ENCODE data around the gene MYH9. TPM values are rescaled to one million over a fixed set of nuclear protein-coding genes. Genes with fewer than 3 reads are reported as not detected.
A peak's percentile ranks its signal among the peaks of the same experiment; 100 is the strongest.
"Not testable (repeated sequence)": the region's sequence is repeated elsewhere in the genome, so short reads cannot be mapped to it uniquely, and the experiment has no call there.

Gene MYH9
- total RNA-seq, 1 experiment from 2014 or later = 258 TPM

GRCh38 chr22:36389122-36389521 is 1.4 kb upstream of the MYH9 start:
- CTCF ChIA-PET; BruUV-seq (replicated peaks); DNase-seq (ENCODE audit: low read depth, low spot score); RAD21 ChIA-PET (ENCODE audit: low non-redundant PET in 1 of 2, low total read pairs in 2 of 2, uncharacterized antibody in 2 of 2, unreplicated experiment in 2 of 2); H3K9me3 ChIP-seq (ENCODE audit: control insufficient read depth in 1 of 2, insufficient read depth in 1 of 2, low read depth in 1 of 2, low read length in 2 of 2); H3K27me3 ChIP-seq (ENCODE audit: insufficient read depth, low read length); ATAC-seq; H3K9me2 ChIP-seq (ENCODE audit: insufficient read depth); H3K36me3 ChIP-seq (ENCODE audit: control insufficient read depth in 1 of 2, insufficient read depth in 2 of 2, low read length in 2 of 2); H3K27ac ChIP-seq (ENCODE audit: low read depth, low read length): not testable (repeated sequence)
- Histone ChIP-seq H2AFZ (ENCODE audit: low read depth, low read length, poor library complexity, severe bottlenecking) (peak overlapping the region; percentile 49), H3K79me2 (ENCODE audit: insufficient read depth, low read length) (peaks cover 36% of the 10 kb centered on the region), H3K4me1 (ENCODE audit: control insufficient read depth in 1 of 2, insufficient read depth in 2 of 2, low read length in 2 of 2) (peaks cover 27 to 36% of the 10 kb centered on the region in 2 experiments), H3K4me2 (ENCODE audit: low read length) (peak overlapping the region; percentile 69), H3K4me3 (replicated peaks in 1 of 2; ENCODE audit: low read depth in 1 of 2, low read length in 2 of 2) (peak overlapping the region in 1 of 2 experiments; percentile 51; a peak in 3 of 4 replicates), H3K9ac (ENCODE audit: low read length) (peak overlapping the region; percentile 50), H4K20me1 (ENCODE audit: insufficient read depth) (peaks cover 12% of the 10 kb centered on the region; the same call in 1 of the 2 replicates)
- POLR2A ChIA-PET = interaction anchor here (2.0 to 3.4 kb wide), 2 partner anchors 12 to 20 kb away, joined by 23 to 37 read pairs; no protein-coding TSS in a partner anchor
- intact Hi-C loops (cut with micrococcal nuclease) = loop anchor here (5.0 kb wide), 3 partner anchors 57 to 78 kb away; no protein-coding TSS in a partner anchor

- Histone ChIP-seq H3K27ac (ENCODE audit: low read depth, low read length) (peak overlapping the region; percentile 97), H3K9ac (ENCODE audit: low read length) (peak overlapping the region; percentile 87), H2AFZ (ENCODE audit: low read depth, low read length, poor library complexity, severe bottlenecking) (no peak overlapping the region), H3K9me2 (ENCODE audit: insufficient read depth) (no peaks in the 10 kb centered on the region), H3K4me1 (ENCODE audit: control insufficient read depth in 1 of 2, insufficient read depth in 2 of 2, low read length in 2 of 2) (peaks cover 36 to 49% of the 10 kb centered on the region in 2 experiments), H3K79me2 (ENCODE audit: insufficient read depth, low read length) (peaks cover 51% of the 10 kb centered on the region), H3K27me3 (ENCODE audit: insufficient read depth, low read length) (no peaks in the 10 kb centered on the region), H3K4me3 (replicated peaks in 1 of 2; ENCODE audit: low read depth in 1 of 2, low read length in 2 of 2) (peak overlapping the region; percentile 88 to 97), H3K36me3 (ENCODE audit: control insufficient read depth in 1 of 2, insufficient read depth in 2 of 2, low read length in 2 of 2) (peaks cover 1 to 5% of the 10 kb centered on the region in 2 experiments; a peak in 1 of 4 replicates), H4K20me1 (ENCODE audit: insufficient read depth) (peaks cover 12% of the 10 kb centered on the region; the same call in 1 of the 2 replicates), H3K9me3 (ENCODE audit: control insufficient read depth in 1 of 2, insufficient read depth in 1 of 2, low read depth in 1 of 2, low read length in 2 of 2) (no peaks in the 10 kb centered on the region), H3K4me2 (ENCODE audit: low read length) (peak overlapping the region; percentile 99)
- RAD21 ChIA-PET (ENCODE audit: low non-redundant PET in 1 of 2, low total read pairs in 2 of 2, uncharacterized antibody in 2 of 2, unreplicated experiment in 2 of 2) = interaction anchor here (1.3 to 1.4 kb wide), 3 partner anchors 17 to 83 kb away, joined by 3 to 9 read pairs (median 3); no protein-coding TSS in a partner anchor
- BruUV-seq (replicated peaks) = no TSS peak
- ATAC-seq (peak; percentile 12), DNase-seq (ENCODE audit: low read depth, low spot score) (no peak)
- POLR2A ChIA-PET = interaction anchor here (0.6 to 3.4 kb wide), 14 partner anchors 10 to 94 kb away, joined by 3 to 37 read pairs (median 4); partner anchors contain the start of gene TXN2
- intact Hi-C loops (cut with micrococcal nuclease) = loop anchor here (5.0 kb wide), 3 partner anchors 55 to 80 kb away; no protein-coding TSS in a partner anchor
- TF ChIP-seq POLR2AphosphoS5 (IDR thresholded peaks at IDR 0.05; ENCODE audit: low read depth, low read length) (peak; percentile 95), EZH2 (IDR thresholded peaks at IDR 0.05) (no peak), SIN3A (IDR thresholded peaks at IDR 0.05; ENCODE audit: low read depth) (peak; percentile 78; the same call in 1 of the 2 replicates), CEBPB (IDR thresholded peaks at IDR 0.05; ENCODE audit: low read depth) (no peak), POLR2A (IDR thresholded peaks at IDR 0.05; ENCODE audit: borderline replicate concordance, extremely low read depth, insufficient read depth, insufficient read length) (peak; percentile 92), ZFX (IDR thresholded peaks at IDR 0.05) (peak; percentile 81)
- CTCF ChIA-PET = interaction anchor here (1.1 to 1.4 kb wide), 4 partner anchors 15 to 83 kb away, joined by 3 to 5 read pairs (median 4); no protein-coding TSS in a partner anchor
Observed at GRCh38 chr22:36387709-36387958, 133 bp downstream of the MYH9 start.

Data from HCT116 (cell line).